ENCODE measurements around the gene PAQR5.

The PAQR5 gene

GRCh38 chr15:69394556-69395282 lies 96.0 kb downstream of the PAQR5 start:
- peak; percentile 75 for DNase-seq

- DNase-seq = no peak
These were observed 96.7 kb downstream of the PAQR5 start for GRCh38 chr15:69395460-69395859.

- DNase-seq = no peak
These were observed 97.3 kb downstream of the PAQR5 start for GRCh38 chr15:69395991-69396390.

GRCh38 chr15:69398491-69398891 lies 99.8 kb downstream of the PAQR5 start:
- no peak for DNase-seq

GRCh38 chr15:69400850-69401249 lies 102.1 kb downstream of the PAQR5 start:
- peak; percentile 32 for DNase-seq

GRCh38 chr15:69402816-69403215 lies 104.1 kb downstream of the PAQR5 start:
- no peak for DNase-seq

GRCh38 chr15:69403594-69403993 lies 104.9 kb downstream of the PAQR5 start:
- DNase-seq = no peak

GRCh38 chr15:69405110-69405509 lies 106.4 kb downstream of the PAQR5 start:
- DNase-seq = no peak

- DNase-seq = no peak
These were observed 109.1 kb downstream of the PAQR5 start for GRCh38 chr15:69407719-69408400.

GRCh38 chr15:69408841-69409240 lies 110.1 kb downstream of the PAQR5 start:
- DNase-seq = no peak

GRCh38 chr15:69410248-69410874 lies 111.6 kb downstream of the PAQR5 start:
- peak; percentile 80 for DNase-seq

GRCh38 chr15:69412274-69412673 lies 113.6 kb downstream of the PAQR5 start:
- no peak for DNase-seq

- DNase-seq = no peak
These were observed 114.0 kb downstream of the PAQR5 start for GRCh38 chr15:69412701-69413100.

GRCh38 chr15:69413822-69414700 lies 115.3 kb downstream of the PAQR5 start, which contains the start of gene KIF23:
KIF23 (plus strand) TSS chr15:69414349; CDS start chr15:69414466, 117 bp downstream.
- peak; percentile 96 for DNase-seq

- peak; percentile 60 for DNase-seq
These were observed 116.0 kb downstream of the PAQR5 start for GRCh38 chr15:69414701-69415167.

- no peak for DNase-seq
These were observed 116.7 kb downstream of the PAQR5 start for GRCh38 chr15:69415381-69415780.

GRCh38 chr15:69417581-69417980 lies 118.9 kb downstream of the PAQR5 start:
- no peak for DNase-seq

- no peak for DNase-seq
These were observed 122.8 kb downstream of the PAQR5 start for GRCh38 chr15:69421498-69421897.

GRCh38 chr15:69422336-69422895 lies 123.7 kb downstream of the PAQR5 start:
- DNase-seq = no peak

- no peak for DNase-seq
These were observed 125.3 kb downstream of the PAQR5 start for GRCh38 chr15:69424001-69424400.

GRCh38 chr15:69424748-69425413 lies 126.2 kb downstream of the PAQR5 start:
- DNase-seq = no peak

GRCh38 chr15:69433831-69434230 lies 135.1 kb downstream of the PAQR5 start:
- DNase-seq = no peak

Data from DMS53 (cell line).